ENCODE results near the gene ARMC10. TPM values are rescaled to one million over a fixed set of nuclear protein-coding genes. Genes with fewer than 3 reads are reported as not detected.
"Not testable (repeated sequence)": the region's sequence is repeated elsewhere in the genome, so short reads cannot be mapped to it uniquely, and the experiment has no call there.

ARMC10 gene
- total RNA-seq, 4 donors from 2014 or later = 36.2 to 75.9 (median 57.0) TPM

DNA sequence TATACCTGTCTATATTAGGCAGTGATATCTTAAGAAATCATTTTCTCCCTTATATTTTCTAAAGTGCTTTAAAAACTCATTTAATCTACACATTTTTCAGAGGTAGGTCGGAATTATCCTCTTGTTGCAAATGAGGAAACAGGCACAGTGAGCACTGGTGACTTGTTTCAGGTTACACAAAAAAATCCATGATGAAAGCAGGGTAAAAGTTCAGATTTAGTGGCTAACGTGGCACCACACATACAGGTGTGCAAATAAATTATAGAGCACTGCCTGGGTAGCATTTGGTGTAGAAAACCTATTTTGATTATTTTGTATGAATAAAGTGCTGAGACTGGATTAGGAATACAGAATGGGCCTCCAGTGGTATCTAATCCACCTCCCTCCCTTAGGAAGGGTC is 26.6 kb downstream of the ARMC10 start:
- no peak for DNase-seq (ENCODE audit: low spot score in 2 of 2)
- TF ChIP-seq, protein P1, sequence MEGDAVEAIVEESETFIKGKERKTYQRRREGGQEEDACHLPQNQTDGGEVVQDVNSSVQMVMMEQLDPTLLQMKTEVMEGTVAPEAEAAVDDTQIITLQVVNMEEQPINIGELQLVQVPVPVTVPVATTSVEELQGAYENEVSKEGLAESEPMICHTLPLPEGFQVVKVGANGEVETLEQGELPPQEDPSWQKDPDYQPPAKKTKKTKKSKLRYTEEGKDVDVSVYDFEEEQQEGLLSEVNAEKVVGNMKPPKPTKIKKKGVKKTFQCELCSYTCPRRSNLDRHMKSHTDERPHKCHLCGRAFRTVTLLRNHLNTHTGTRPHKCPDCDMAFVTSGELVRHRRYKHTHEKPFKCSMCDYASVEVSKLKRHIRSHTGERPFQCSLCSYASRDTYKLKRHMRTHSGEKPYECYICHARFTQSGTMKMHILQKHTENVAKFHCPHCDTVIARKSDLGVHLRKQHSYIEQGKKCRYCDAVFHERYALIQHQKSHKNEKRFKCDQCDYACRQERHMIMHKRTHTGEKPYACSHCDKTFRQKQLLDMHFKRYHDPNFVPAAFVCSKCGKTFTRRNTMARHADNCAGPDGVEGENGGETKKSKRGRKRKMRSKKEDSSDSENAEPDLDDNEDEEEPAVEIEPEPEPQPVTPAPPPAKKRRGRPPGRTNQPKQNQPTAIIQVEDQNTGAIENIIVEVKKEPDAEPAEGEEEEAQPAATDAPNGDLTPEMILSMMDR (IDR thresholded peaks at IDR 0.05) = no peak
- TF ChIP-seq POLR2A (IDR thresholded peaks at IDR 0.05) = no peak
- intact Hi-C loops (cut with DNase I; ENCODE audit: low total_unique reads) = no loop called here
- no peak overlapping the region for H3K4me3 ChIP-seq (ENCODE audit: low read depth, poor library complexity, severe bottlenecking)
- 37 to 45% methylated on average over 2 of the region's 2 CpGs for WGBS, 2 donors

DNA sequence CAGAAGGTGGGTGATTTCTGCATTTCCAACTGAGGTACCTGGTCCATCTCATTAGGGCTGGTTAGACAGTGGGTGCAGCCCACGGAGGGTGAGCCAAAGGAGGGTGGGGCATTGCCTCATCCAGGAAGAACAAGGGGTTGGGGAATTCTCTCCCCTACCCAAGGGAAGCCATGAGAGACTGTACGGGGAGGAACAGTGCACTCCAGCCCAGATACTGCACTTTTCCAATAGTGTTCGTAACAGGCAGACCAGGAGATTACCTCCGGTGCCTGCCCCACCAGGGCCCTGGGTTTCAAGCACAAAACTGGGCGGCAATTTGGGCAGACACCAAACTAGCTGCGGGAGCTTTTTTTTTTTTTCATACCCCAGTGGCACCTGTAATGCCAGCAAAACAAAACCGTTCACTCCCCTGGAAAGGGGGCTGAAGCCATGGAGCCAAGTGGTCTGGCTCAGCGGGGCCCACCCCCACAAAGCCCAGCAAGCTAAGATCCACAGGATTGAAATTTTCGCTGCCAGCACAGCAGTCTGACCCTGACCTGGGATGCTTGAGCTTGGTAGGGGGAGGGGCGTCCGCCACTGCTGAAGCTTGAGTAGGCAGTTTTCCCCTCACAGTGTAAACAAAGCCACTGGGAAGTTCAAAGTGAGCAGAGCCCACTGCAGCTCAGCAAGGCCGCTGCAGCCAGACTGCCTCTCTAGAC is 31.2 kb downstream of the ARMC10 start:
- no peak overlapping the region for H3K4me3 ChIP-seq (ENCODE audit: low read depth, poor library complexity, severe bottlenecking)
- intact Hi-C loops (cut with DNase I; ENCODE audit: low total_unique reads) = no loop called here
- TF ChIP-seq, protein P1 (IDR thresholded peaks at IDR 0.05) = no peak
- no peak for TF ChIP-seq POLR2A (IDR thresholded peaks at IDR 0.05)
- 74 to 81% methylated on average over 12 of the region's 12 CpGs for WGBS, 2 donors
- DNase-seq (ENCODE audit: low spot score in 2 of 2) = no peak

DNA sequence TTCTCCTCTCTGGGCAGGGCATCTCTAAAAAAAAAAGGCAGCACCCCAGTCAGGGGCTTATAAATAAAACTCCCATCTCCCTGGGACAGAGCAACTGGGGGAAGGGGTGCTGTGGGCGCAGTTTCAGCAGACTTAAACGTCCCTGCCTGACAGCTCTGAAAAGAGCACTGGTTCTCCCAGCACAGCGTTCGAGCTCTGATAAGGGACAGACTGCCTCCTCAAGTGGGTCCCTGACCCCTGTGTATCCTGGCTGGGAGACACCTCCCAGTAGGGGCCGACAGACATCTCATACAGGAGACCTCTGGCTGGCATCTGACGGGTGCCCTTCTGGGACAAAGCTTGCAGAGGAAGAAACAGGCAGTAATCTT is 31.7 kb downstream of the ARMC10 start:
- DNase-seq (ENCODE audit: low spot score in 2 of 2); H3K4me3 ChIP-seq (ENCODE audit: low read depth, poor library complexity, severe bottlenecking); intact Hi-C loops (cut with DNase I; ENCODE audit: low total_unique reads): not testable (repeated sequence)
- WGBS, 2 donors = 65 to 81% methylated on average over 6 of the region's 6 CpGs

DNA sequence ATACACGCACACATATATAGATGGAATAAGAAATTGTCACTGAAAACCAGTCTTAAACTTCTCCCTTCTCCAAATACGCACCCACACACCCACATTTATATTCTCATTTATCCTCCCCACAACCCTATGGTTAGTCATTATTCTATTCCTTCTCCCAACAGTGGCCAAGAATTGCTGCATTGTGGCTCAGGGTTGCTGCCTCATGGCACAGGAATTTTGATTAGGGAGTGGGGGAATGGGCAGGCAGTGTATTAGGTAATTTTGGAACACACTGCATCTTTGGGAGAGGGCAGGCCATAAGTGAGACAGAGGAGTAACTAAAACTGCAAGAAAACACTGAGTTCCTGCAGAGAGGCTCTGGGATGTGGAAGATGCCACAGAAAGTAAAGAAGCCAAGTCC is 38.2 kb downstream of the ARMC10 start:
- H3K4me3 ChIP-seq (ENCODE audit: low read depth, poor library complexity, severe bottlenecking) = no peak overlapping the region
- no peak for TF ChIP-seq POLR2A (IDR thresholded peaks at IDR 0.05)
- TF ChIP-seq, protein P1 (IDR thresholded peaks at IDR 0.05) = no peak
- WGBS, 2 donors = 86 to 97% methylated on average over 2 of the region's 2 CpGs
- no peak for DNase-seq (ENCODE audit: low spot score in 2 of 2)
- intact Hi-C loops (cut with DNase I; ENCODE audit: low total_unique reads) = no loop called here

DNA sequence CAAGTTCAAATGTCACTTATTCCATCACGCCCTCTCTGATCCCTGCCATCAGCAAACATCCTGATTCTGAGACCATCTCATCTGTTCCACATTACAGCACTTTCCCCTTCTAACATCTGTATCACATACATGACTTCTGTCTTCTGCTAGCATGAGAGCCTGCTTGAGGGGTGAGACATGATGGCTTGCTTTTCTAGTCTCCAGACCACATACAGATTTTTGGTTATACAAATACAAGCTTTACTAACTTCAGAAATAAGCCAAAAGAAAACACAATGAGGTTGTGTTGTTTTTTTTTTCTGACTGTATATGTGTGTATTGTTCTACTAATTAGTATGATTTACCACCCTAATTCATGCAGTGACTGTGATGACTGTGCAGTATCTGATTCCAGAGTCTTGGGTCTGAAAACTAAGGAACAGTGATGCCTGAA is 39.7 kb downstream of the ARMC10 start:
- 64 to 79% methylated on average over 1 of the region's 1 CpG for WGBS, 2 donors
- intact Hi-C loops (cut with DNase I; ENCODE audit: low total_unique reads) = no loop called here
- no peak for DNase-seq (ENCODE audit: low spot score in 2 of 2)
- TF ChIP-seq POLR2A (IDR thresholded peaks at IDR 0.05) = no peak
- TF ChIP-seq, protein P1 (IDR thresholded peaks at IDR 0.05) = no peak
- H3K4me3 ChIP-seq (ENCODE audit: low read depth, poor library complexity, severe bottlenecking) = no peak overlapping the region

DNA sequence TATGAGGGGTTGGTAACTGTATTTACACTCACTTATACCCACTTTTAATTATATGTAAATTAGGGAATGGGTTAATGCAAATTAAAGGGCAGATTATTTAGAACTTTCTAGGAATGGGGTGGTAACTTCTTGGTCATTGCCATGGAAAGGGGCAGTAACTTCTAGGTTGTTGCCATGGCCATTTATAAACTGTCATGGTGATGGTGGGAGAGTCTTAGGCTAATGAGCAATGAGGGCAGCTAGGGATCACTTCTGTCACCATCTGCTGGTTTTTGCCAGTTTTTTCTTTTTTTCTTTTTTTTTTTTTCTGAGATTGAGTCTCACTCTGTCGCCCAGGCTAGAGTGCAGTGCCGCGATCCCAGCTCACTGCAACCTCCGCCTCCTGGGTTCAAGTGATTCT is 40.8 kb downstream of the ARMC10 start:
- H3K4me3 ChIP-seq (ENCODE audit: low read depth, poor library complexity, severe bottlenecking) = no peak overlapping the region
- TF ChIP-seq, protein P1 (IDR thresholded peaks at IDR 0.05) = no peak
- TF ChIP-seq POLR2A (IDR thresholded peaks at IDR 0.05) = no peak
- WGBS, 2 donors = 100% methylated on average over 4 of the region's 4 CpGs
- DNase-seq (ENCODE audit: low spot score in 2 of 2) = no peak
- intact Hi-C loops (cut with DNase I; ENCODE audit: low total_unique reads) = no loop called here

All from lower leg skin (tissue), 4 donors.